Choroid plexus epithelial cell (primary cell): ENCODE measurements around the gene NOL4L.

ENCODE experiments used
- DNase-seq: peaks from one replicate; pipeline ENCODE4 v3.0.0-alpha.2; 2010; ENCODE audit warnings: low read depth
- H3K4me3 ChIP-seq: 2 replicates; pipeline ENCODE4 v1.5.1; 2011; ENCODE audit warnings: low read depth, mild to moderate bottlenecking, control low read depth, low read length, moderate library complexity
- TF ChIP-seq, protein P1 (sequence below): conservative IDR thresholded peaks from 2 replicates; pipeline ENCODE4 v1.5.1; 2011; ENCODE audit warnings: low read depth, mild to moderate bottlenecking, control low read depth, inconsistent platforms, low read length, moderate library complexity

The NOL4L gene

DNA sequence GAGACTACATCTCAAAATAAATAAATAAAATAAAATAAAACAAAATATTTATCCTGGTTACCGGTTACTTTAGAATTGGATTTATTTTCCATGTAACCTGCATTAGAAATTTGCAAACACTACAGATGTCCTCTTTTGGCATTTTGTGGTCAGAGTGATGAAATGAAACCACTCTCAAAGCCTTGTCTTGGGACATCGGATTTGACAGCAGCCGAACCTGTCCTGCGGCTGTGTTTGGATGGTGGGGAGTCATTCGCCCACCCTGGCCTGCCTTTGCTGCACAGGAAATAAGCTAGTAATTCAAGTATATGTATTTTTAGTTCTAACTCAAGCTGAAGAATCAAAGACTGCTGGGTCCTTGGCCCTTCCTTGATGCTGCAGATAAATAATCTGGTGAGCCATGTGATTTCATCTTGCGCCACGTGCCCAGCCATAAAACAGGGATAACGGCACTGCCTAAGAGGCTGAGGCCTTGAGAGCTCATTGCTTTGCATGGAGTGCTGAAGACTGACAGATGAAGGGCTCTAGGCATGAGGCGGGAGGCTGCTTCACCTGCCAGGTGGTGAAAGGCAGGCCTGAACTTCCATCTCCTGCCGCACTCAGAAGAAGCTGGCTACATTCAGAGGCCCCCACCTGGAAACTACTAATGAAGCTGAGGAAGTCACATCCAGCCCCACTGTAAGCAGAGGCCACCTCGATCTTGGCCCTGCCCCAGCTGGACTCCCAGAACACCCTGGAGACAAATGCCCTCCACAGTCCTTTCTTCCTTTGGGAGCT lies 76.9 kb downstream of the NOL4L start:
- H3K4me3 ChIP-seq: no peak overlapping the region
- no peak for DNase-seq
- TF ChIP-seq, protein P1, sequence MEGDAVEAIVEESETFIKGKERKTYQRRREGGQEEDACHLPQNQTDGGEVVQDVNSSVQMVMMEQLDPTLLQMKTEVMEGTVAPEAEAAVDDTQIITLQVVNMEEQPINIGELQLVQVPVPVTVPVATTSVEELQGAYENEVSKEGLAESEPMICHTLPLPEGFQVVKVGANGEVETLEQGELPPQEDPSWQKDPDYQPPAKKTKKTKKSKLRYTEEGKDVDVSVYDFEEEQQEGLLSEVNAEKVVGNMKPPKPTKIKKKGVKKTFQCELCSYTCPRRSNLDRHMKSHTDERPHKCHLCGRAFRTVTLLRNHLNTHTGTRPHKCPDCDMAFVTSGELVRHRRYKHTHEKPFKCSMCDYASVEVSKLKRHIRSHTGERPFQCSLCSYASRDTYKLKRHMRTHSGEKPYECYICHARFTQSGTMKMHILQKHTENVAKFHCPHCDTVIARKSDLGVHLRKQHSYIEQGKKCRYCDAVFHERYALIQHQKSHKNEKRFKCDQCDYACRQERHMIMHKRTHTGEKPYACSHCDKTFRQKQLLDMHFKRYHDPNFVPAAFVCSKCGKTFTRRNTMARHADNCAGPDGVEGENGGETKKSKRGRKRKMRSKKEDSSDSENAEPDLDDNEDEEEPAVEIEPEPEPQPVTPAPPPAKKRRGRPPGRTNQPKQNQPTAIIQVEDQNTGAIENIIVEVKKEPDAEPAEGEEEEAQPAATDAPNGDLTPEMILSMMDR: no peak

DNA sequence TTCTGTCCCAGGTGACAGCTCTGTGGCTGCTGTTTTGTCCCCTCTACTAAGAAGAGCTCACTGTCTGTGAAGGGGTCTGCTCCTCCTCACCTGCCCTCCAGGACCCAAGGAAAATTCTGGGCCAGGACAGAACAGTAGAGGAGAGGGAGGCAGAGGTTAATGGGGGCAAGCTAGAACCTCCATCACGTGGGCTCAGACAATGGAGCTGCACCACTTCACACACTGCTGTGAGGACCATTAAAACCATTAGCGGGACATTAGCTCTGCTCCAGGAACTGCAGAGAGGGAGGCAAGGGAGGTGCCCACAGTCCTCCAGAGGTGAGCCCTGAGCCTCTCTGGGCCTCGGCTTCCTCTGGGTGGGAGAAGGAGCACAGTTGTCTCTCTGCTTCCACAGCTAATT lies 78.4 kb downstream of the NOL4L start:
- no peak for DNase-seq
- TF ChIP-seq, protein P1: no peak
- no peak overlapping the region for H3K4me3 ChIP-seq

DNA sequence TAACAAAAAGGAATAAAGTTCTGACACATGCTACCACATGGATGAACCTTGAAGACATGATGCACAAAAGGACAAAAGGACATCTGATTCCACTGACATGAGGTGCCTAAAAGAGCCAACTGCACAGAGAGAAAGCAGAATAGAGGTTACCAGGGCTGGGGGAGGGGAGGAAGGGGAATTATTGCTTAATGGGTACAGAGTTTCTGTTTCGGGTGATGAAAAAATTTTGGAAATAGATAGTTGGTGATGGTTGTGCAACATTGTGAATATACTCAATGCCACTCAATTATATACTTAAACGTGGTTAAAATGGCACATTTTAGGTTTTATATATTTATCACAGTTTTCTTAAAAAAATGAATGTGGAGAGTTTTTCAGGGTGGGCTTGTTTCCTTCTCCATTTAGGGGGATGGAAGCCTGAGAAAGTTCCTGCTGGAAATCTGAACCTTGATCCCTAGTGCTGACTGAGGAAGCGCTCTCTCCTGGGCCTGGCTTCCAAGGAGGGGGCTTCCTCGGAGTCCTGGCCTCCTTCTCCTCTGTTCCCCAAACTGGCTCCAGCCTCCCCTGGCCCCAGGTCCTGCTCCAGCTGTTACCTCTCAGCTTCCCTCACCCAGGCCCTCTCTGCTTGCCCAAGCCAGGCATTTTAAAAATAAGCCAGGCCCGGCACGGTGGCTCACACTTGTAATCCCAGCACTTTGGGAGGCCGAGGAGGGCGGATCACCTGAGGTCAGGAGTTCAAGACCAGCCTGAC lies 79.2 kb downstream of the NOL4L start:
- no peak for DNase-seq
- H3K4me3 ChIP-seq: no peak overlapping the region
- TF ChIP-seq, protein P1: no peak

DNA sequence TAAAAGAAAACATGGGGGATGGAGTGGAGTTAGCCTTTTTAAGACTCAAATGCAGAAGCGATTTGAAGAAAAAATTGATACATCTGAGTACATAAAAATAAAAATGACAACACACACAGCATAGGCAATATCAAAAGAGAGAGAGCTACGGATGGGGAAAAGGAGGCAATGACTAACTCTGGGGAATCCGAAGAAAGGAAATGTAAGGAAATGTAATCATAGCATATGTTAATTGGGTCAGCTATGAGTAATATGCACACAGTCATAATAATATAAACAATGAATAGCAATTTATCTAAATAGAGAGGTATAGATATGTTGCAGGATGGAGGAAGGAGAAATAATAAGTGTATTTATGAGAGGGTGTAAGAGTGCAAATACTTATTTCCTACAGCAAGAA lies 83.4 kb downstream of the NOL4L start:
- H3K4me3 ChIP-seq: no peak overlapping the region
- TF ChIP-seq, protein P1: no peak
- peak; percentile 37 for DNase-seq

DNA sequence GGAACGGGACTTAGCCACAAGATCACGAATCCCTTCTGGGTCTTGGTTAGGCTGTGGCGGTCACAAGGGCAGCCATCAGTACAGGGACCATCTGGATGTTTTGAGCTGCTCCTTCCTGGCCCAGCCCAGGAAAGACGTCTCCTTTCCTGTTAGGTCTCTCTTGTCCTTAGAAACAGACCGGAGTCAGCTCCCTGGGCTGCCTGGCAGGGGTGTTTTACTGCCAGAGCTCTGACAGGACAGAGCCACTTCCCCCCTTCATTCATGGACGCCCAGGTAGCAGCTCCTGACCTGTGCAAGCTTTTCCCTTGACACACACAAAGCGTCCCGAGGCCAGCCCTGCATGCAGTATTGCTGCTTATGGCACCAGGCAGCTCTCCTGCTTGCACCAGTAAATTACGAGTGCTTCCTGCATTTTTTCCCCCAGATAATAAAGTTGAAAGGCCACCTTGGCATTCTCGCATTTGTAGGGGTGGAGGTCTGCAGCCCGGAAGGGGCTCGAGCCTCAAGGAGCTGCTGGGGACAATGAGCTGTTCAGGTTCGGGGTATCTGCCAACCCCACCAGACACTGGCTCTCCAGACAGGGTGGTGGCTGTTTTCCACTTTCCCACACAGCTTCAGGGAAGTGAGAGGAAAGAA lies 87.4 kb downstream of the NOL4L start:
- TF ChIP-seq, protein P1: no peak
- no peak for DNase-seq
- no peak overlapping the region for H3K4me3 ChIP-seq

DNA sequence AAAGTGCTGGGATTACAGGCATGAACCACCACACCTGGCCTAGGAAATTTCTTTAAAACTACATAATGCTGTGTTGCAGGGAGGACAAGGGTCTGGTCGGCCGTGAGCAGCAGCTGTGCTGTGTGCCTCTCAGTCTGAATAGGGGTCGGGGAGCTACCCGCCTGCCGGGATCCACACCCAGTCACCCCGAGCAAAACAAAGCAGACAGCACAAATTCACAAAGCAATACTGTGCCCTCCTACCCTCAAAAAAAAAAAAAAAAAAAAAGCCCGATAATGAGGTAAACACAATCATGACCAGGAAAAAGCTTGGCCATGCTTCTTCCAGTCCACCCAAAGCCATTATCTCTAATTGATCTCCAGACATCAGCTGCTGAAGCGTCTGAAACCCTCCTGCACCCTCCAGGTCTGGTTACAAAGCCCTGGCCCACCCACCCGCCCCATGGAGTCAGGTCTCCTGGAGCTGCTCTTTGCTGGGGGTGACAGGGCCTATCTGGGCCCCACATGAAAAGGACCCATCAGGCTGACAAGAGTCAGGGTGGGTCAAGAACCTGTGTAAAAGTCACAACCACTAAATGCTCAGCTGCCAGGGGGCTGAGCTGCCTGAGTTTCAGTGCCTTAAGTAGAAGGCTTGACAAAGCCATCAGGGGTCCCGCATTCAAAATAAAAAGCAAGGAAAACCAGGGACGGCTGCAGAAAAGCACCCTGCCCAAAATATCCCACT lies 88.2 kb downstream of the NOL4L start:
- TF ChIP-seq, protein P1: no peak
- no peak overlapping the region for H3K4me3 ChIP-seq
- DNase-seq: no peak
